HEK293 (cell line): ENCODE data around the gene NEU3.
A peak's percentile ranks its signal among the peaks of the same experiment; 100 is the strongest.

Source experiments
- CTCF ChIA-PET: fragments of 350-600 bp; formaldehyde crosslinking; extraction: SDS; loops from one replicate; lab custom pipeline; 2021; ENCODE audit warnings: antibody characterized with exemption; lab: Yijun Ruan, JAX
- POLR2A ChIA-PET: fragments of 300-600 bp; formaldehyde crosslinking; extraction: SDS; loops from one replicate; lab custom pipeline; 2020; ENCODE audit warnings: antibody characterized with exemption, inconsistent platforms; lab: Yijun Ruan, JAX
- H3K27ac ChIP-seq: fragments of 200-500 bp; sonication (Bioruptor generic); 2 replicates; pipeline ENCODE4 v1.5.1; 2014; ENCODE audit warnings: low read depth, low read length, control low read depth, inconsistent platforms; ENCODE audit errors: extremely low read depth
- H3K36me3 ChIP-seq, 2 experiments: fragments of 200-500 bp in 1 of 2; sonication (Bioruptor generic) in 1 of 2; 1 replicate in 1 of 2; 2 replicates in 1 of 2; pipeline ENCODE4 v1.5.1; 2014 to 2017; ENCODE audit warnings: inconsistent platforms in 2 of 2, low read length in 2 of 2; ENCODE audit not compliant: control insufficient read depth in 2 of 2, insufficient read depth in 1 of 2
- H3K4me1 ChIP-seq: fragments of 200-500 bp; sonication (Bioruptor generic); 2 replicates; pipeline ENCODE4 v1.5.1; 2014; ENCODE audit warnings: mild to moderate bottlenecking, low read length, inconsistent platforms; ENCODE audit not compliant: control insufficient read depth, insufficient read depth
- H3K4me3 ChIP-seq: 2 replicates; pipeline ENCODE4 v1.5.1; 2011; ENCODE audit warnings: low read depth, mild to moderate bottlenecking, control low read depth, low read length, moderate library complexity
- H3K9me3 ChIP-seq: fragments of 200-500 bp; sonication (Bioruptor generic); 2 replicates; pipeline ENCODE4 v1.5.1; 2014; ENCODE audit warnings: low read depth, low read length, inconsistent platforms; ENCODE audit not compliant: control insufficient read depth, insufficient read depth
- INSM2 ChIP-seq: fragments of 450-650 bp; formaldehyde crosslinking; IDR thresholded peaks from 2 replicates; pipeline ENCODE4 v1.5.1; 2016; ENCODE audit warnings: missing biosample characterization, missing genetic modification characterization
- KLF9 ChIP-seq: fragments of 450-650 bp; formaldehyde crosslinking; IDR thresholded peaks from 2 replicates; pipeline ENCODE4 v1.5.1; 2016; ENCODE audit warnings: missing biosample characterization, missing genetic modification characterization, low read depth
- ZEB2 ChIP-seq: fragments of 450-650 bp; formaldehyde crosslinking; IDR thresholded peaks from 2 replicates; pipeline ENCODE4 v1.5.1; 2016; ENCODE audit warnings: missing biosample characterization, missing genetic modification characterization
- ZFHX2 ChIP-seq: fragments of 450-650 bp; formaldehyde crosslinking; conservative IDR thresholded peaks from 2 replicates; pipeline ENCODE4 v1.5.1; 2016; ENCODE audit warnings: missing biosample characterization, missing genetic modification characterization
- ZFP69B ChIP-seq: fragments of 450-650 bp; formaldehyde crosslinking; IDR thresholded peaks from 2 replicates; pipeline ENCODE4 v1.5.1; 2016; ENCODE audit warnings: missing biosample characterization, missing genetic modification characterization
- ZNF112 ChIP-seq: fragments of 450-650 bp; formaldehyde crosslinking; IDR thresholded peaks from 2 replicates; pipeline ENCODE4 v1.5.0; 2017; ENCODE audit warnings: missing biosample characterization, missing genetic modification characterization
- ZNF121 ChIP-seq: fragments of 450-650 bp; formaldehyde crosslinking; IDR thresholded peaks from 2 replicates; pipeline ENCODE4 v1.5.1; 2016; ENCODE audit warnings: missing biosample characterization, missing genetic modification characterization
- ZNF146 ChIP-seq: fragments of 450-650 bp; formaldehyde crosslinking; IDR thresholded peaks from 2 replicates; pipeline ENCODE4 v1.5.1; 2016; ENCODE audit warnings: missing biosample characterization, missing genetic modification characterization
- ZNF16 ChIP-seq: fragments of 450-650 bp; formaldehyde crosslinking; IDR thresholded peaks from 2 replicates; pipeline ENCODE4 v1.5.1; 2016; ENCODE audit warnings: low read depth, missing biosample characterization, missing genetic modification characterization
- ZNF2 ChIP-seq: fragments of 450-650 bp; formaldehyde crosslinking; IDR thresholded peaks from 2 replicates; pipeline ENCODE4 v1.5.1; 2016; ENCODE audit warnings: missing biosample characterization, missing genetic modification characterization
- ZNF214 ChIP-seq: fragments of 450-650 bp; formaldehyde crosslinking; IDR thresholded peaks from 2 replicates; pipeline ENCODE4 v1.5.1; 2017; ENCODE audit warnings: missing biosample characterization, mild to moderate bottlenecking, missing genetic modification characterization, borderline replicate concordance
- ZNF223 ChIP-seq: fragments of 450-650 bp; formaldehyde crosslinking; IDR thresholded peaks from 2 replicates; pipeline ENCODE4 v1.5.1; 2016; ENCODE audit warnings: missing biosample characterization, missing genetic modification characterization
- ZNF239 ChIP-seq: fragments of 450-650 bp; formaldehyde crosslinking; IDR thresholded peaks from 2 replicates; pipeline ENCODE4 v1.5.1; 2016; ENCODE audit warnings: missing biosample characterization, missing genetic modification characterization
- ZNF341 ChIP-seq: fragments of 450-650 bp; formaldehyde crosslinking; IDR thresholded peaks from 2 replicates; pipeline ENCODE4; 2016; ENCODE audit warnings: low read depth, missing biosample characterization, missing genetic modification characterization
- ZNF354C ChIP-seq: fragments of 450-650 bp; formaldehyde crosslinking; IDR thresholded peaks from 2 replicates; pipeline ENCODE4 v1.5.1; 2016; ENCODE audit warnings: missing biosample characterization, missing genetic modification characterization, low read depth, borderline replicate concordance
- ZNF514 ChIP-seq: fragments of 450-650 bp; formaldehyde crosslinking; IDR thresholded peaks from 2 replicates; pipeline ENCODE4 v1.5.1; 2016; ENCODE audit warnings: missing biosample characterization, missing genetic modification characterization
- ZNF521 ChIP-seq: fragments of 450-650 bp; formaldehyde crosslinking; IDR thresholded peaks from 2 replicates; pipeline ENCODE4 v1.5.1; 2017; ENCODE audit warnings: missing biosample characterization, mild to moderate bottlenecking, missing genetic modification characterization
- ZNF585B ChIP-seq: fragments of 450-650 bp; formaldehyde crosslinking; IDR thresholded peaks from 2 replicates; pipeline ENCODE4 v1.5.1; 2016; ENCODE audit warnings: missing biosample characterization, missing genetic modification characterization
- ZNF629 ChIP-seq: fragments of 450-650 bp; formaldehyde crosslinking; IDR thresholded peaks from 2 replicates; pipeline ENCODE4 v1.5.1; 2017; ENCODE audit warnings: missing biosample characterization, missing genetic modification characterization
- ZNF654 ChIP-seq: fragments of 450-650 bp; formaldehyde crosslinking; IDR thresholded peaks from 2 replicates; pipeline ENCODE4 v1.5.1; 2016; ENCODE audit warnings: low read depth, missing biosample characterization, missing genetic modification characterization
- ZNF670 ChIP-seq: fragments of 450-650 bp; formaldehyde crosslinking; IDR thresholded peaks from 2 replicates; pipeline ENCODE4 v1.5.1; 2016; ENCODE audit warnings: missing biosample characterization, missing genetic modification characterization, low read depth
- TF ChIP-seq, protein P1 (sequence below): fragments of 450-650 bp; formaldehyde crosslinking; IDR thresholded peaks from 2 replicates; pipeline ENCODE4 v1.5.1; 2016; ENCODE audit warnings: missing biosample characterization, missing genetic modification characterization
- TF ChIP-seq, protein P2 (sequence below): fragments of 450-650 bp; formaldehyde crosslinking; IDR thresholded peaks from 2 replicates; pipeline ENCODE4 v1.5.1; 2016; ENCODE audit warnings: missing biosample characterization, missing genetic modification characterization
- TF ChIP-seq, protein P3 (sequence below): fragments of 450-650 bp; formaldehyde crosslinking; IDR thresholded peaks from 2 replicates; pipeline ENCODE4 v1.5.1; 2016; ENCODE audit warnings: missing biosample characterization, missing genetic modification characterization

NEU3 gene

DNA sequence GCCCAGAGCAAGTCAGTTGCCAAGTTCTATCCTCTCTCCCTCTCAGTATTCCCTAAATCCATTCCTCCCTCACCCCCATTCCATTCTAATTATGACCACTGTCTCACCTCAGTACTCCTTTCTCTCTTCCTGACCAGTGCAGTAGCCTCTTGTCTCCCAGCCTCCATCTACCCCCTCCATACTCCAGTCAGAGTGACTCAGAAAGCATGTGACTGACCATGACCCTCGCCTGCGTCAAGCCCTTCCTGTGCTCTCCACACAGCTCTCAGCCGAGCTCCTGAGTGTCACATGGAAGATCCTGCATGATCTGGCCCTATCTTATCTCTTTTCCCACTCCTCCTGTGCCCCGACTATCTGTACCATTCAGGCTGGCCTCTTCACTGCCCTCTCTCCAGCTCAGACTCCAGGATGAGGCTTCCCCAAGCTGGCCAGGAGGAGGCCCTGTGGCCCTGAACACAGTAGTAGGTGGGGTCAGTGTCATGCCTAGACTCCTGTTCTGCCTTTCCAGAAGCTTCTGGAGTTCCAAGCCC lies 42.6 kb downstream of the NEU3 start (continued):
- TF ChIP-seq, protein P1, sequence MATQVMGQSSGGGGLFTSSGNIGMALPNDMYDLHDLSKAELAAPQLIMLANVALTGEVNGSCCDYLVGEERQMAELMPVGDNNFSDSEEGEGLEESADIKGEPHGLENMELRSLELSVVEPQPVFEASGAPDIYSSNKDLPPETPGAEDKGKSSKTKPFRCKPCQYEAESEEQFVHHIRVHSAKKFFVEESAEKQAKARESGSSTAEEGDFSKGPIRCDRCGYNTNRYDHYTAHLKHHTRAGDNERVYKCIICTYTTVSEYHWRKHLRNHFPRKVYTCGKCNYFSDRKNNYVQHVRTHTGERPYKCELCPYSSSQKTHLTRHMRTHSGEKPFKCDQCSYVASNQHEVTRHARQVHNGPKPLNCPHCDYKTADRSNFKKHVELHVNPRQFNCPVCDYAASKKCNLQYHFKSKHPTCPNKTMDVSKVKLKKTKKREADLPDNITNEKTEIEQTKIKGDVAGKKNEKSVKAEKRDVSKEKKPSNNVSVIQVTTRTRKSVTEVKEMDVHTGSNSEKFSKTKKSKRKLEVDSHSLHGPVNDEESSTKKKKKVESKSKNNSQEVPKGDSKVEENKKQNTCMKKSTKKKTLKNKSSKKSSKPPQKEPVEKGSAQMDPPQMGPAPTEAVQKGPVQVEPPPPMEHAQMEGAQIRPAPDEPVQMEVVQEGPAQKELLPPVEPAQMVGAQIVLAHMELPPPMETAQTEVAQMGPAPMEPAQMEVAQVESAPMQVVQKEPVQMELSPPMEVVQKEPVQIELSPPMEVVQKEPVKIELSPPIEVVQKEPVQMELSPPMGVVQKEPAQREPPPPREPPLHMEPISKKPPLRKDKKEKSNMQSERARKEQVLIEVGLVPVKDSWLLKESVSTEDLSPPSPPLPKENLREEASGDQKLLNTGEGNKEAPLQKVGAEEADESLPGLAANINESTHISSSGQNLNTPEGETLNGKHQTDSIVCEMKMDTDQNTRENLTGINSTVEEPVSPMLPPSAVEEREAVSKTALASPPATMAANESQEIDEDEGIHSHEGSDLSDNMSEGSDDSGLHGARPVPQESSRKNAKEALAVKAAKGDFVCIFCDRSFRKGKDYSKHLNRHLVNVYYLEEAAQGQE (tag by site-specific recombination) = no peak
- TF ChIP-seq ZNF514 (tag by site-specific recombination) = no peak

- Histone ChIP-seq H3K36me3 (no peaks in the 10 kb centered on the region), H3K9me3 (no peaks in the 10 kb centered on the region), H3K4me1 (no peaks in the 10 kb centered on the region), H3K27ac (no peak overlapping the region), H3K4me3 (no peak overlapping the region)
- TF ChIP-seq ZNF670 (tag by site-specific recombination) (no peak), ZNF354C (no peak), ZNF2 (0 out of 2 replicates have a peak, but pooled peaks have one; percentile 47), ZNF629 (tag by site-specific recombination) (no peak), ZNF585B (no peak), KLF9 (tag by site-specific recombination) (no peak), ZNF654 (peak; percentile 58), ZFP69B (tag by site-specific recombination) (no peak)
- TF ChIP-seq, protein P2, sequence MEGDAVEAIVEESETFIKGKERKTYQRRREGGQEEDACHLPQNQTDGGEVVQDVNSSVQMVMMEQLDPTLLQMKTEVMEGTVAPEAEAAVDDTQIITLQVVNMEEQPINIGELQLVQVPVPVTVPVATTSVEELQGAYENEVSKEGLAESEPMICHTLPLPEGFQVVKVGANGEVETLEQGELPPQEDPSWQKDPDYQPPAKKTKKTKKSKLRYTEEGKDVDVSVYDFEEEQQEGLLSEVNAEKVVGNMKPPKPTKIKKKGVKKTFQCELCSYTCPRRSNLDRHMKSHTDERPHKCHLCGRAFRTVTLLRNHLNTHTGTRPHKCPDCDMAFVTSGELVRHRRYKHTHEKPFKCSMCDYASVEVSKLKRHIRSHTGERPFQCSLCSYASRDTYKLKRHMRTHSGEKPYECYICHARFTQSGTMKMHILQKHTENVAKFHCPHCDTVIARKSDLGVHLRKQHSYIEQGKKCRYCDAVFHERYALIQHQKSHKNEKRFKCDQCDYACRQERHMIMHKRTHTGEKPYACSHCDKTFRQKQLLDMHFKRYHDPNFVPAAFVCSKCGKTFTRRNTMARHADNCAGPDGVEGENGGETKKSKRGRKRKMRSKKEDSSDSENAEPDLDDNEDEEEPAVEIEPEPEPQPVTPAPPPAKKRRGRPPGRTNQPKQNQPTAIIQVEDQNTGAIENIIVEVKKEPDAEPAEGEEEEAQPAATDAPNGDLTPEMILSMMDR (tag by site-specific recombination) = peak; percentile 69
- POLR2A ChIA-PET = no interaction called here
- CTCF ChIA-PET = interaction anchor here (0.6 to 3.7 kb wide), 28 partner anchors 9 to 1162 kb away, joined by 3 to 35 read pairs (median 3); no protein-coding TSS in a partner anchor
Observed at GRCh38 chr11:75031771-75032549, 43.2 kb downstream of the NEU3 start.

GRCh38 chr11:75032550-75032935 lies 43.8 kb downstream of the NEU3 start:
- H3K36me3 ChIP-seq = no peaks in the 10 kb centered on the region
- H3K4me1 ChIP-seq = no peaks in the 10 kb centered on the region
- no peaks in the 10 kb centered on the region for H3K9me3 ChIP-seq
- H3K27ac ChIP-seq = no peak overlapping the region
- no peak for TF ChIP-seq ZNF121 (tag by site-specific recombination)
- no peak for TF ChIP-seq ZNF16 (tag by site-specific recombination)
- TF ChIP-seq ZNF341 (tag by site-specific recombination) = no peak
- TF ChIP-seq ZNF239 (tag by site-specific recombination) = no peak
- no peak for TF ChIP-seq ZFHX2 (tag by site-specific recombination)
- no peak for TF ChIP-seq ZNF223 (tag by site-specific recombination)
- no peak for TF ChIP-seq ZNF521 (tag by site-specific recombination)
- TF ChIP-seq INSM2 = no peak
- no peak for TF ChIP-seq ZNF146 (tag by site-specific recombination)
- TF ChIP-seq ZNF214 (tag by site-specific recombination) = no peak
- TF ChIP-seq ZEB2 (tag by site-specific recombination) = no peak
- TF ChIP-seq ZNF112 (tag by site-specific recombination) = no peak
- TF ChIP-seq, protein P3, sequence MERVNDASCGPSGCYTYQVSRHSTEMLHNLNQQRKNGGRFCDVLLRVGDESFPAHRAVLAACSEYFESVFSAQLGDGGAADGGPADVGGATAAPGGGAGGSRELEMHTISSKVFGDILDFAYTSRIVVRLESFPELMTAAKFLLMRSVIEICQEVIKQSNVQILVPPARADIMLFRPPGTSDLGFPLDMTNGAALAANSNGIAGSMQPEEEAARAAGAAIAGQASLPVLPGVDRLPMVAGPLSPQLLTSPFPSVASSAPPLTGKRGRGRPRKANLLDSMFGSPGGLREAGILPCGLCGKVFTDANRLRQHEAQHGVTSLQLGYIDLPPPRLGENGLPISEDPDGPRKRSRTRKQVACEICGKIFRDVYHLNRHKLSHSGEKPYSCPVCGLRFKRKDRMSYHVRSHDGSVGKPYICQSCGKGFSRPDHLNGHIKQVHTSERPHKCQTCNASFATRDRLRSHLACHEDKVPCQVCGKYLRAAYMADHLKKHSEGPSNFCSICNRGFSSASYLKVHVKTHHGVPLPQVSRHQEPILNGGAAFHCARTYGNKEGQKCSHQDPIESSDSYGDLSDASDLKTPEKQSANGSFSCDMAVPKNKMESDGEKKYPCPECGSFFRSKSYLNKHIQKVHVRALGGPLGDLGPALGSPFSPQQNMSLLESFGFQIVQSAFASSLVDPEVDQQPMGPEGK = no peak
- ChIA-PET POLR2A (no interaction called here), CTCF (interaction anchor here (0.5 to 3.7 kb wide), 24 partner anchors 10 to 1162 kb away, joined by 3 to 35 read pairs (median 4); no protein-coding TSS in a partner anchor)
- no peak overlapping the region for H3K4me3 ChIP-seq
